Breast epithelium (tissue), 4 donors: ENCODE measurements around the gene ZNF669. TPM values are rescaled to one million over a fixed set of nuclear protein-coding genes. Genes with fewer than 3 reads are reported as not detected.
"Not testable (repeated sequence)": the region's sequence is repeated elsewhere in the genome, so short reads cannot be mapped to it uniquely, and the experiment has no call there.

ENCODE experiments used
- DNase-seq, 2 donors: peaks; one replicate each; pipeline ENCODE4 v3.0.0-alpha.2; 2019; ENCODE audit warnings: low spot score in 2 of 2
- H3K27ac ChIP-seq, 2 donors: fragments of 200-600 bp; sonication (generic) in 1 of 2; one replicate each; pipeline ENCODE4 v1.5.1; 2016 to 2019; ENCODE audit warnings: mild to moderate bottlenecking in 1 of 2
- H3K27me3 ChIP-seq, 2 donors: fragments of 200-600 bp; sonication (generic) in 1 of 2; one replicate each; pipeline versions ENCODE4 v1.5.1 to v1.6.0; 2017 to 2019; ENCODE audit warnings: control low read depth in 1 of 2, mild to moderate bottlenecking in 1 of 2
- H3K36me3 ChIP-seq: fragments of 200-600 bp; one replicate; pipeline ENCODE4 v1.5.1; 2019
- H3K4me1 ChIP-seq, 2 donors: fragments of 200-600 bp; sonication (generic); one replicate each; pipeline ENCODE4 v1.5.1; 2016 to 2019; ENCODE audit warnings: control low read depth in 1 of 2
- H3K4me3 ChIP-seq, 3 donors: fragments of 200-600 bp; sonication (generic); 1 replicate in 2 of 3; 2 replicates in 1 of 3; pipeline ENCODE4 v1.5.1; 2016 to 2019; ENCODE audit warnings: mild to moderate bottlenecking in 3 of 3, moderate library complexity in 2 of 3
- H3K9me3 ChIP-seq, 2 donors: fragments of 200-600 bp; sonication (generic) in 1 of 2; one replicate each; pipeline ENCODE4 v1.5.1; 2016 to 2019; ENCODE audit warnings: control low read depth in 1 of 2
- POLR2A ChIP-seq: fragments of 450-650 bp; IDR thresholded peaks from one replicate; pipeline ENCODE4 v1.6.1; 2016; ENCODE audit warnings: antibody characterized with exemption, mild to moderate bottlenecking, moderate library complexity
- POLR2AphosphoS5 ChIP-seq, 3 donors: sonication (generic); formaldehyde crosslinking; IDR thresholded peaks; one replicate each; pipeline ENCODE4 v1.6.1; 2017; ENCODE audit warnings: antibody characterized with exemption in 3 of 3
- intact Hi-C: fragments of 100-400 bp; cut with DNase I; formaldehyde crosslinking; loops from one replicate; pipeline ENCODE4 v1.15.1; 2023; ENCODE audit warnings: low total_unique reads
- total RNA-seq, 3 donors: library from RNA; depleted of rRNA; stranded (reverse); fragments of >200 nt; gene quantifications; one replicate each; pipeline ENCODE4 v1.1.0, GENCODE V29; 2016
- TF ChIP-seq, protein P1 (sequence below), 3 donors: fragments of 450-650 bp; IDR thresholded peaks; one replicate each; pipeline ENCODE4 v1.5.1; 2016 to 2017; ENCODE audit warnings: antibody characterized with exemption in 3 of 3, mild to moderate bottlenecking in 3 of 3, moderate library complexity in 3 of 3

Gene ZNF669
- total RNA-seq, 3 donors from 2014 or later: 5.9 to 11.7 (median 11.5) TPM

DNA sequence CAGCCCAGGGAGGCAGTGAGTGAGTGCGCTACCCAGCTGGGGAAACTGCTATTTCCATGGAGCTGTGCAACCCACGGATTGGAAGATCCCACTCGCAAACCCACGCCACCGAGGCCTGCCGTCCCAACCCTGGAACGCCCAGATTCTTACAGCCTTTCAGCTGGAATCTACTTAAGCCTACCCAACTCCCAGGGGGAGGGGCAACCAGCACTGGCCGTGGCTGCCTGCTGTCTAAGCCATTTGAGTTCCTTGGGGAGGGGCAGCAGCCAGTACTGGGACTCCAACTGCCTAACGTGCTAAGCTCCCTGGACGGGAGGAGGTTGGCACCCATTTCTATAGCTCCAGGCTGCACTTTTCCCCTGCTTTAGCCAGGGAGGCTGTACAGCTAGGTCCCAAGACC is 27.1 kb upstream of the ZNF669 start:
- no peak overlapping the region for H3K27ac ChIP-seq
- H3K9me3 ChIP-seq: peaks cover 47 to 56% of the 10 kb centered on the region in 2 donors
- intact Hi-C loops: no loop called here
- H3K4me1 ChIP-seq: no peaks in the 10 kb centered on the region
- H3K4me3 ChIP-seq: no peak overlapping the region
- no peak for TF ChIP-seq POLR2AphosphoS5 (IDR thresholded peaks at IDR 0.05)
- TF ChIP-seq, protein P1, sequence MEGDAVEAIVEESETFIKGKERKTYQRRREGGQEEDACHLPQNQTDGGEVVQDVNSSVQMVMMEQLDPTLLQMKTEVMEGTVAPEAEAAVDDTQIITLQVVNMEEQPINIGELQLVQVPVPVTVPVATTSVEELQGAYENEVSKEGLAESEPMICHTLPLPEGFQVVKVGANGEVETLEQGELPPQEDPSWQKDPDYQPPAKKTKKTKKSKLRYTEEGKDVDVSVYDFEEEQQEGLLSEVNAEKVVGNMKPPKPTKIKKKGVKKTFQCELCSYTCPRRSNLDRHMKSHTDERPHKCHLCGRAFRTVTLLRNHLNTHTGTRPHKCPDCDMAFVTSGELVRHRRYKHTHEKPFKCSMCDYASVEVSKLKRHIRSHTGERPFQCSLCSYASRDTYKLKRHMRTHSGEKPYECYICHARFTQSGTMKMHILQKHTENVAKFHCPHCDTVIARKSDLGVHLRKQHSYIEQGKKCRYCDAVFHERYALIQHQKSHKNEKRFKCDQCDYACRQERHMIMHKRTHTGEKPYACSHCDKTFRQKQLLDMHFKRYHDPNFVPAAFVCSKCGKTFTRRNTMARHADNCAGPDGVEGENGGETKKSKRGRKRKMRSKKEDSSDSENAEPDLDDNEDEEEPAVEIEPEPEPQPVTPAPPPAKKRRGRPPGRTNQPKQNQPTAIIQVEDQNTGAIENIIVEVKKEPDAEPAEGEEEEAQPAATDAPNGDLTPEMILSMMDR (IDR thresholded peaks at IDR 0.05): no peak
- TF ChIP-seq POLR2A: no peak
- DNase-seq: no peak
- H3K27me3 ChIP-seq: no peaks in the 10 kb centered on the region
- H3K36me3 ChIP-seq: no peaks in the 10 kb centered on the region

DNA sequence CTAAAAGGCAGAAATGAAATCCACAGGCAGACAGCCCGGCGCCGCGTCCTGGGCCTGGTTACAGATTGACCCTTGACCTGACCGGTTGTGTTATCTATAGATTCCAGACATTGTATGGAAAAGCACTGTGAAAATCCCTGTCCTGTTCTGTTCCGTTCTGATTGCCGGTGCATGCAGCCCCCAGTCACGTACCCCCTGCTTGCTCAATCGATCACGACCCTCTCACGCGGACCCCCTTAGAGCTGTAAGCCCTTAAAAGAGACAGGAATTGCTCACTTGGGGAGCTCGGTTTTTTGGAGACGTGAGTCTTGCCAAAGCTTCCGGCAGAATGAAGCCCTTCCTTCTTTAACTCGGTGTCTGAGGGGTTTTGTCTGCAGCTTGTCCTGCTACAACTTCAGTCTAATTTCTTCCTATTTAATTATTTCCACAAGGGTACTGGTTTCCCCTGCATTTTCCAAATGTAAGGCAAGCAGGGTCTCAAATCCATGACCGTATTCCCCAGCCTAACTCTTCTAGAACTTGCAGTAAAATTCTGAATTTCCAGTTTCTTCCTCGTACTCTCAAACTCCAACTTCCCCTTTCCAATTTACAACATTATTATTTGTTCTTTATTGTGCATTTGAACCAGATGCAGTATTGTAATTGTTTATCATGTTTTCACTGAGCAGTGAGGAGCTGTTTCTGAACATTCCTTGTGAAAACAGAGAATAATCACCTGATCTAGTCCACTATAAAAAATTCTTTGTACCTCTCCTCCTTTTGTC is 23.5 kb upstream of the ZNF669 start:
- DNase-seq, H3K27ac ChIP-seq: not testable (repeated sequence)
- H3K4me3 ChIP-seq: peak overlapping the region in 1 of 3 donors; percentile 43

DNA sequence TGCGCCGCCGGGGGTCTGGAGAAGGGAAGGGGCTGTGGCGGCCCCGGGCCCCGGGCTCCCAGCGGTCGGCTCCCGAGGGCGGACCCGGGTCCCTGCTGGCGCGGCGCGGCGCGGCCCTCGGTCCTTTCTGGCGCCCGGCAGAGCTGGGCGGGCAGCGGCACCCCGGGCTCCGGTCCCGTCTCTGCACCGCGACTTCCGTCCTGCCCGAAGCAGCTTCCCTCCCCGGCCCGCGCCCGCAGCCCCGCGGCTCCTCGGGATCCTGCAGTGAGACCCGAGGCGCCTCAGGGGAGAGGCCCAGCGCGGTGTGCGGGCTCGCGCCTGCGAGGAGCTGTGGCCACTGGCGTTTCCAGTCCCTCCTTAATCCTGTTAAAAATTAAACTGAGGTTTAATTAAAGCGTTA is 22.4 kb upstream of the ZNF669 start:
- H3K36me3 ChIP-seq, H3K27me3 ChIP-seq, H3K4me3 ChIP-seq, H3K27ac ChIP-seq, intact Hi-C loops, DNase-seq, H3K4me1 ChIP-seq: not testable (repeated sequence)
- peaks cover 9 to 13% of the 10 kb centered on the region in 2 donors for H3K9me3 ChIP-seq

More for the DNA sequence above, 23.5 kb upstream of the ZNF669 start:
- peaks cover 20 to 24% of the 10 kb centered on the region in 2 donors for H3K9me3 ChIP-seq
- H3K36me3 ChIP-seq, H3K4me1 ChIP-seq, H3K27me3 ChIP-seq, intact Hi-C loops: not testable (repeated sequence)

DNA sequence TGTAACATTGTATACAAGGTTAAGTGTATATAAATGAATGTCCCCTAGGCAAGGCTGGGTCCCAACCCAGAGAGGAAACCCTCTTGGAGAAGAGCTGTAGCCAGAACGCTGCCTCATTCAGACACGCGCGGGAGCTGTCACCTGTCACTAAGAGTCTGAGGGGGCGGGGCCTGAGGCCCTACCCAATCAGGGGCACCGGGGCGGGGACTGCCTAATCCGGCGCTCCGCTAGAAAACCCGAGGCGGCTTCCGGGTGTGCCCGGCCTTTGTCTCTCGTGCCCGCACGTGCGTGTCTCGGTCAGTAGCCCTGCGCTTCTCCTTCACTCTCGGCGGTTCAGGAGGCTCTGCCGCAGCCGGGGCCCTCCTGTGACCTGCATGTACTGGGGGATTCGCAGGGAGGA is 22.0 kb upstream of the ZNF669 start:
- H3K27me3 ChIP-seq, H3K4me3 ChIP-seq, H3K36me3 ChIP-seq, DNase-seq, H3K9me3 ChIP-seq, intact Hi-C loops, H3K4me1 ChIP-seq, H3K27ac ChIP-seq: not testable (repeated sequence)

DNA sequence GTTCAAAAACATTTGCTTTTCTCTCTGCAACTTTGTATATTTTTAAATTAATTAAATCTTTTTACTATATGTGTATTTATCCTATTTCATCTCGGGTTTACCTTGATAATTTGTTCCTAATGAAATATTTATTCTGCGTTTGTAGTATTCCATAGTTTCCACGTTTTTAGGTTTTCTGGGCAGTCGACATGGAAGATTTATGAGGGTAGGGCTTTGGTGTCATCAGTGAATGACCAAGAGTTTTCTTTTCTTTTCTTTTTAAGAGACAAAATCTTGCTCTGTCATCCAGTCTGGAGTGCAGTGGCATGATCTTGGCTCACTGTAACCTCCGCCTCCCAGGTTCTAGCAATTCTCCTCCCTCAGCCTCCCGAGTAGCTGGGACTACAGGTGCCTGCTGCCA is 17.2 kb upstream of the ZNF669 start:
- intact Hi-C loops: no loop called here
- Histone ChIP-seq H3K4me3 (no peak overlapping the region), H3K4me1 (no peaks in the 10 kb centered on the region), H3K36me3 (no peaks in the 10 kb centered on the region), H3K9me3 (no peaks in the 10 kb centered on the region), H3K27me3 (no peaks in the 10 kb centered on the region), H3K27ac (no peak overlapping the region)
- DNase-seq: no peak
- no peak for TF ChIP-seq POLR2AphosphoS5 (IDR thresholded peaks at IDR 0.05)
- TF ChIP-seq, protein P1 (IDR thresholded peaks at IDR 0.05): no peak
- TF ChIP-seq POLR2A: no peak

DNA sequence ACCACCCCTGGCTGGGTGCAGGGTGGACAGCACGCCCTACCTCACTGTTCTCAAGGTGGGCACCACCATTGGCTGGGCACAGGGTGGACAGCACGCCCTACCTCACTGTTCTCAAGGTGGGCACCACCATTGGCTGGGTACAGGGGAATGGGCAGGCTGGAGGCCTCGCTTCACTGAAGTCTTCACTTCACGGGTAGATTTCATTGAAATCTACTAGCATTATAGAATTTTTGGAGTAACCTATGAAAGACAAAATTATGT is 16.2 kb upstream of the ZNF669 start:
- H3K27me3 ChIP-seq, H3K36me3 ChIP-seq, H3K27ac ChIP-seq, DNase-seq, H3K9me3 ChIP-seq, H3K4me3 ChIP-seq, intact Hi-C loops, H3K4me1 ChIP-seq: not testable (repeated sequence)

DNA sequence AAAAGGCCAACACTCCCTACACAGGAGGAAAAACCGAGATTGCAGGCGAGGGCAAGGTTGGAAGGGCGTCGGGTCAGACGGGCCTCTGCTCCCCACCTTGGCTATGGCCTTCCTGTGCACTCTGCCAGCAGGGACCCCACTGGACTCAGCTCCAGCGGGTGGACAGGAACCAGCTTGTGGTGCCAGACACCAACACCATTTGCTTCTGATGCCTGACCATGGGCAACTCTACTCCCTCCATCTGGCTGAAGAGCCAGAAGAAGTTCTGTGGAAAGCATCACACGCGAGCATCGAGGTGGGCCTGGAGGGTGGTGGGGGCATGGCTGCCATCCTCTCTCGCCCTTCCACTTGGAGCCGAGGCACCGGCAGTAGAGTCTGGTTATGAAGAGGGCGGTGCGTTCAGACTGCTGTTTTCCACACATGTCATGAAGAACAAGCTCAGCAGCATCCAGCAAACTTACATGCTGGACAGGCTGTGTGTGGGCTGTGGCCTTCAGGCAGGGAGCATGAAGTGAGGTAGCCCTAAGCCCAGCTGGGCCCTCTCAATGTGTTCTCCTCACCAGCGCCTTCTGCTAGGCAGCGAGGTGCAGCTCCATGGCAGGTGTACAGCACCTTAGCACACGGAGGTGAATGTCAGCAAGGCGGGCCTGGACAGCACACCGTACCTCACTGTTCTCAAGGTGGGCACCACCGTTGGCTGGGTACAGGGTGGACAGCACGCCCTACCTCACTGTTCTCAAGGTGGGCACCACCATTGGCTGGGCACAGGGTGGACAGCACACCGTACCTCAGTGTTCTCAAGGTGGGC is 15.6 kb upstream of the ZNF669 start:
- intact Hi-C loops: no loop called here
- Histone ChIP-seq H3K36me3 (no peaks in the 10 kb centered on the region), H3K4me3 (no peak overlapping the region), H3K9me3 (no peaks in the 10 kb centered on the region), H3K27me3 (no peaks in the 10 kb centered on the region), H3K4me1 (no peaks in the 10 kb centered on the region), H3K27ac (no peak overlapping the region)
- TF ChIP-seq, protein P1 (IDR thresholded peaks at IDR 0.05): no peak
- TF ChIP-seq POLR2AphosphoS5 (IDR thresholded peaks at IDR 0.05): no peak
- TF ChIP-seq POLR2A: no peak
- DNase-seq: no peak
